Measurements from ENCODE around the gene TMEM184B. TPM values are rescaled to one million over a fixed set of nuclear protein-coding genes. Genes with fewer than 3 reads are reported as not detected.

Gene TMEM184B
- polyA plus RNA-seq, 1 donor (not counting 4 experiments of a cell fraction or from before 2014, with no cell fraction given): 18.8 TPM

DNA sequence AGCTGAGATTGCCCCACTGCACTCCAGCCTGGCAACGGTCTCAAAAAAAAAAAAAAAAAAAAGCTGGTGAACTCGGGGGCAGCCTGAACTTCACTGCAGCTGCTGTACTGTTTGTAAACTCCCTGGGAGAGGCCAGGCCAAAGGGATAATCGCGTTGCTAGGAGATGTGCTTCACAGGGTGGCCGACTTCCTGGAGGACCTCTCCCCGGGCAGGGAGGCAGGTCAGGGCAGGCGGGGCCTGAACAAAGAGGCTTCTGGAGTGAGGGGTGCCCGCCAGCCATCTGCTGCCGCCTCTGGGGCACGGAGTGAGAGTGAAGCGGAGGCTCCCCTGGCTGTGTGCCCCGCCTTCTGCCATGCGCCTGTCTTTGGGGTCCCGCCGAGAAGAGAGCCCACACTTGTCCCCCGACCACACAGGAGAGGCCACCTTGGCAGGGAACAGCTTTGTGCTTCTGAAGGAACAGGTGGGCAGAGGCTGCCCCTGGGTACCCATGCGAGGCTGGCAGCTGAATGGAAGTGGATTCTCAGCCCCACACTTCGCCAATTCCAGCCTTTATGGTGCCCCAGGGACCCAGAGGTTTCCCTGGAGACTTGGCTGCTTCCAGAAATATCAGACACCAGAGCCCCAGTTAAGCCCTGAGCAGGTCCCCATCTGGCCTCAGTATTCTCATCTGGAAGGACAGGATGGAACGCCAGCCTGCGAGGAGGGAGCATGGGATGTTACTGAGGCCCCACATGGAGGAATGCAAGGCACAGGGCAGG lies 29.6 kb downstream of the TMEM184B start:
- Histone ChIP-seq H3K79me2 (ENCODE audit: control insufficient read depth, insufficient read depth, low read length) (peaks cover 2% of the 10 kb centered on the region), H3K27me3 (ENCODE audit: control insufficient read depth, extremely low read depth, insufficient read depth, low read length) (no peaks in the 10 kb centered on the region), H3K9me1 (ENCODE audit: control insufficient read depth, extremely low read depth, insufficient read depth, low read length) (no peaks in the 10 kb centered on the region), H2AFZ (ENCODE audit: control insufficient read depth, low read length) (no peak overlapping the region), H3K4me2 (ENCODE audit: control insufficient read depth, extremely low read depth, insufficient read depth, low read depth, low read length) (no peak overlapping the region), H3K27ac (ENCODE audit: control insufficient read depth, insufficient read depth, low read length) (no peak overlapping the region), H3K9ac (ENCODE audit: control insufficient read depth, extremely low read depth, insufficient read depth, low read length) (peak overlapping the region; percentile 13), H3K4me3 (ENCODE audit: control insufficient read depth in 2 of 3, extremely low read depth in 1 of 3, insufficient read depth in 2 of 3, low read depth in 1 of 3, low read length in 3 of 3) (no peak overlapping the region), H3K36me3 (ENCODE audit: control insufficient read depth in 2 of 2, extremely low read depth in 1 of 2, insufficient read depth in 2 of 2, low read length in 2 of 2) (peaks cover 23 to 24% of the 10 kb centered on the region in 2 experiments), H3K9me3 (ENCODE audit: control insufficient read depth, low read depth, low read length) (no peaks in the 10 kb centered on the region), H4K20me1 (ENCODE audit: control insufficient read depth, extremely low read depth, insufficient read depth, low read length) (peaks cover under 1% of the 10 kb centered on the region), H3K4me1 (ENCODE audit: control insufficient read depth, extremely low read depth, insufficient read depth, low read length) (peaks cover 47% of the 10 kb centered on the region)
- TF ChIP-seq CTCF (optimal IDR thresholded peaks at IDR 0.05 in 1 of 3, IDR thresholded peaks at IDR 0.05 in 1 of 3, conservative IDR thresholded peaks at IDR 0.05 in 1 of 3; ENCODE audit: extremely low read depth in 1 of 3, insufficient read depth in 2 of 3, low read length in 3 of 3): no peak
- no peak for TF ChIP-seq EZH2 (IDR thresholded peaks at IDR 0.05; ENCODE audit: low read length)
- dilution Hi-C loops (cut with MboI; ENCODE audit: extremely low pct_ligation_motif_present, low sequenced_read_pairs): no loop called here
- DNase-seq (ENCODE audit: low read depth, low spot score) (no peak), FAIRE-seq (no peak)

DNA sequence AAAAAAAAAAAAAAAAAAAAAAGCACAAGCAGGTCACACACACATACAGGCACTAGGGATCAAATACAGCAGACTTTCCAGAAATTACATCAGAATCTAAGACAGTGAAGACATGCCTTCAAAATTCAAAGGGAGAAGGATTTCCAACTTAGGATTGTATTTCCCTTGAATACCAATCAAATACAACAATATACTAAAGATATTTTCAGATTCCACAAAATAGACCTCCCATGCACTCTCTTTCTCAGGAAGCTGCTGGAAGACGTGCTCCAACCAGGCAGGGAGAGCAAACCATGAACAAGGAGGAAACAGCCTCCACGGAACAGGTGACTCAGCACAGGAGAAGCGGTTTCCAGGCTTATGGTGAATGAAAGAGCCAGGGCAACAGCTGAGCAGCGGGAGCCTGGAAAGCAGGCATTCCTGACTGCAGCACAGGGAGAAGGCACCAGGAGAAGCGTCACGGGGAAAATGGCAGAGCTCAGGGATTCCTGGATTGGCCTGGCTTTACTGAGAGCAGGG lies 32.0 kb downstream of the TMEM184B start:
- H3K9me3 ChIP-seq (ENCODE audit: control insufficient read depth, low read depth, low read length): no peaks in the 10 kb centered on the region
- peaks cover 47% of the 10 kb centered on the region for H3K4me1 ChIP-seq (ENCODE audit: control insufficient read depth, extremely low read depth, insufficient read depth, low read length)
- peak overlapping the region; percentile 49 for H3K4me2 ChIP-seq (ENCODE audit: control insufficient read depth, extremely low read depth, insufficient read depth, low read depth, low read length)
- DNase-seq (ENCODE audit: low read depth, low spot score): no peak
- H4K20me1 ChIP-seq (ENCODE audit: control insufficient read depth, extremely low read depth, insufficient read depth, low read length): no peaks in the 10 kb centered on the region
- peak overlapping the region; percentile 89 for H3K27ac ChIP-seq (ENCODE audit: control insufficient read depth, insufficient read depth, low read length)
- no peaks in the 10 kb centered on the region for H3K27me3 ChIP-seq (ENCODE audit: control insufficient read depth, extremely low read depth, insufficient read depth, low read length)
- peak; percentile 97 for FAIRE-seq
- H3K9ac ChIP-seq (ENCODE audit: control insufficient read depth, extremely low read depth, insufficient read depth, low read length): peak overlapping the region; percentile 70
- H3K4me3 ChIP-seq (ENCODE audit: control insufficient read depth in 2 of 3, extremely low read depth in 1 of 3, insufficient read depth in 2 of 3, low read depth in 1 of 3, low read length in 3 of 3): no peak overlapping the region
- no peak overlapping the region for H2AFZ ChIP-seq (ENCODE audit: control insufficient read depth, low read length)
- peaks cover 9 to 20% of the 10 kb centered on the region in 2 experiments for H3K36me3 ChIP-seq (ENCODE audit: control insufficient read depth in 2 of 2, extremely low read depth in 1 of 2, insufficient read depth in 2 of 2, low read length in 2 of 2)
- dilution Hi-C loops (cut with MboI; ENCODE audit: extremely low pct_ligation_motif_present, low sequenced_read_pairs): no loop called here
- TF ChIP-seq EZH2 (IDR thresholded peaks at IDR 0.05; ENCODE audit: low read length): no peak
- no peak for TF ChIP-seq CTCF (optimal IDR thresholded peaks at IDR 0.05 in 1 of 3, IDR thresholded peaks at IDR 0.05 in 1 of 3, conservative IDR thresholded peaks at IDR 0.05 in 1 of 3; ENCODE audit: extremely low read depth in 1 of 3, insufficient read depth in 2 of 3, low read length in 3 of 3)
- H3K79me2 ChIP-seq (ENCODE audit: control insufficient read depth, insufficient read depth, low read length): no peaks in the 10 kb centered on the region
- no peaks in the 10 kb centered on the region for H3K9me1 ChIP-seq (ENCODE audit: control insufficient read depth, extremely low read depth, insufficient read depth, low read length)

Measured in keratinocyte (primary cell).